Kidney glomerular epithelial cell (primary cell): ENCODE data around the gene CDH23.

Experiments used
- DNase-seq: peaks from one replicate; lab custom pipeline; 2025; lab: John Stamatoyannopoulos, UW

CDH23 gene

DNA sequence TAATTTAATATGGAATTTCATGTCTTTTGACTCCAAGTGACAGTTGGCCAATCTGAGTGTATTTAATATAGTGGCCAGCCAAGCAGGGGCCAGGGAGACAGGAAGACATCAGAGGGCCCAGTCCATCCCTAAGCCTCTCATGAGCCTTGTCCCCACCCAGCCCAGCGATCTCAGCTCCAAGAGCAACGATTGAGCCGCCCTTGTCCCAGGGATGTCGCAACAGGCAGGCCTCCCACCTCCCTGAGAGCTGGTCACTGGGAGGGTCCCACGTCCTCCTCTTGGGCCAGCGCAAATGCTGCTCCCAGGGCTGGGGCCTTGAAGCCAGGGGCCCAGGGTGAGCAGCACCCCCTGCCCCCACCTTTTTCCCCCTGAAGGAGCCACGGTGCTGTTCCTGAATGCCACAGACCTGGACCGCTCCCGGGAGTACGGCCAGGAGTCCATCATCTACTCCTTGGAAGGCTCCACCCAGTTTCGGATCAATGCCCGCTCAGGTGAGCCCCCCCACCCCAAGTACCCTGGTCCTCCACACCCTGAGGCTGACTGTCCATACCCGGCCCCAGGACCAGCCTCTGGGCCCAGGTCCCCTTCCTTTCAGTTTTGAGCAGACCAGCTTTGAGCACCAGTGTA, 293.5 kb downstream of the CDH23 start:
- no peak for DNase-seq

DNA sequence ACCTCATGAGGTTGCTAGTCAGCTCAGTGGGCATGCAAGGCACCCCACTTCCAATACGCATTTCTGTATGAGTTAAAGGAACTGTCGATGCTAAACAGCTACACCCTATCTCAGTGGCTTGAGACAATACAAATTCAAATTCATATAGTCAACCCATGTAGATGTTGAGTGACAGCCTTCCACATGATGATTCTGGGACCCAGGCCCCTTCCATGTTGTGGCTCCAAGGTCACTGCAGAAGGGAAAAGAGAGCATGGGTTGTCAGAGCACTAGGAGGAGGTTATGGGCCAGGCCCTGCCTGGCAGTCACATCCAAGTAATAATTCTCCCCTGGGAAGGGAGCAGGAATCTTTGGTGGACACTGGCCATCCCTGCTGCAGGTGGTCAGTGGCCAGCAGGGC, 294.7 kb downstream of the CDH23 start:
- DNase-seq = no peak

DNA sequence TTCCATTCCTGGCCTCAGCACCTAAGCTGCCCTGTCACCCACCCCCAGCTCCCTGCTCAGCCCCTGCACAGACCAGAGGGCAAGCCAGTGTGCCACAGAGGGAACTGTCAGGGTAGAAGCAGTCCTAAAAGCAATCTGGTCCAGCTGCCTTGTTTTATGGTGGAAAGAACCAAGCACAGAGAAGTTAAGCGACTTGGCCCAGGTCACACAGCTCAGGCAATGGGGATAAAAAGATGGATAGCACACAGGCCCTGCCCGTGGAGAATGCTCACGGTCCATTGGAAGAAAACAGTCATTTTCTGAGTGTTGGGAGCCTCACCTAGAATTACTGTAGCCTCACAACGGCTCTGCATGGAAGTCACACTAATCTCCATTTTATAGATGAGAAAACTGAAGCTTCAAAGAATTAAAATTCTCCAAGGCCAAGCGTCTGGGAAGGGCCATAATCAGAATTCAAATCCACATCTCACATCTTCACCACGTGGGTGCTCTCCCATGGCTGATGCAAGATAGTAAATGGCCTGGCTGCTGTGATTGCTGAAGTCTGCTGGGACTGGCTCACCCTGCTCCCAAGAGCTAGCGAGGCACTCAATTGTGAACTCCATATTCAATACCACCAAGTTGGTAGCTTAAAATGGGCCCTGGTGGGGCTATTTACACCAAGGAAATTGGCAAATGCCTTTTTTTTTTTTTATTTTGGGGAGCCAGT, 296.0 kb downstream of the CDH23 start:
- DNase-seq = no peak

DNA sequence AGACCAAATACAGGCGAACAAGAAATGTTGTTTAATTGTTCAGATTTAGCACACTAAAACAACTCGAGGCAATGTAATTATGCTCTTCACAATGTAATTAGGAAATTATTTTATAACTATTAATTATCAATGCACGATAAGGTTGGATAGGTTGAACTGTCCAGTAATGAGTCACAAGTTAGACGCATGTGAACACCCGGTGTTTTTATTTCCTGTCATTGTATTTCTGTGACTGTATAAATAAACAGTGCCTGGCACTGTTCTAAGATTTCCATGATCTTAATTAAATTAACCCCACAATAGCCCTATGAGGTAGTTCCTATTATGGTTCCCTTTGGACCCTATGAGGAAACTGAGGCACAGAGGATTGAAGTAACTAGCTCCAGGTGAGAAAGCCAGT, 296.7 kb downstream of the CDH23 start:
- DNase-seq = peak; percentile 2

DNA sequence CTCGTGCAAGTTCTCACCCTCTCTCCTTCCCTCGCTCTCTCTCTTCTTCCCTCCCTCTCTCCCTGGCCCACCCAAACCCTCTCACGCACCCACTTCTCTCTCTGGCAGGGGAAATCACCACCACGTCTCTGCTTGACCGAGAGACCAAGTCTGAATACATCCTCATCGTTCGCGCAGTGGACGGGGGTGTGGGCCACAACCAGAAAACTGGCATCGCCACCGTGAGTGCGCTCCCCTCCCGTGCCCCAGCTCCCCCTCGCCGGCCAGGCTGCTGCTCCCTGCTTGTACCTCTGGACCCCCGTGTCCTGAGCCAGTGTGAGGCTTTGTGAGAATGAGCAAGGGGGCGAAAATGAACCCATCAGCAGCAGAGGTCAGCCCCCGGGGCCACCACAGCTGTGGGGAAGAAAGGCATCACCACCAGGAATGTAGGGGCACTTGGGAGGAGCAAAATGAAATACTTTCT, 297.4 kb downstream of the CDH23 start:
- no peak for DNase-seq

DNA sequence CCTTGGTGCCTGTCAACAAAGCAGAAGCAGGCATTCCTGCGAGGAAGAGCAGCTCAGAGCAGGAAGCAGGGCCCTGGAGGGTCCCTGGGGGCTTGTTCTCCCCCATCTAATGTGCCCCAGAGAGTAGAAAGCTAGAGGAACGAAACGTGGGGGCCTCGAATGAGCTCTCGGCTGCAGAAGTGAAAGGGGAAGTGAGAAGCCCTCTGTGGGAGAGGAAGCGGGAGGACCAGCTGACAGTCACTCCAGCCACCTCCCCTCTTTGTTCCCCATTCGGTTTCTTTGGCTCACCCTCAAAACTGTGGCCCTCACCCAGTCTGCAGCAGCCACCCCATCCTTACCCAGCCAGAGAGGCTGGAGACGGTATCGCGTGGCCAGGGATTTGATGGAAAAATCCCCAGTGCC, 297.8 kb downstream of the CDH23 start:
- DNase-seq = no peak

DNA sequence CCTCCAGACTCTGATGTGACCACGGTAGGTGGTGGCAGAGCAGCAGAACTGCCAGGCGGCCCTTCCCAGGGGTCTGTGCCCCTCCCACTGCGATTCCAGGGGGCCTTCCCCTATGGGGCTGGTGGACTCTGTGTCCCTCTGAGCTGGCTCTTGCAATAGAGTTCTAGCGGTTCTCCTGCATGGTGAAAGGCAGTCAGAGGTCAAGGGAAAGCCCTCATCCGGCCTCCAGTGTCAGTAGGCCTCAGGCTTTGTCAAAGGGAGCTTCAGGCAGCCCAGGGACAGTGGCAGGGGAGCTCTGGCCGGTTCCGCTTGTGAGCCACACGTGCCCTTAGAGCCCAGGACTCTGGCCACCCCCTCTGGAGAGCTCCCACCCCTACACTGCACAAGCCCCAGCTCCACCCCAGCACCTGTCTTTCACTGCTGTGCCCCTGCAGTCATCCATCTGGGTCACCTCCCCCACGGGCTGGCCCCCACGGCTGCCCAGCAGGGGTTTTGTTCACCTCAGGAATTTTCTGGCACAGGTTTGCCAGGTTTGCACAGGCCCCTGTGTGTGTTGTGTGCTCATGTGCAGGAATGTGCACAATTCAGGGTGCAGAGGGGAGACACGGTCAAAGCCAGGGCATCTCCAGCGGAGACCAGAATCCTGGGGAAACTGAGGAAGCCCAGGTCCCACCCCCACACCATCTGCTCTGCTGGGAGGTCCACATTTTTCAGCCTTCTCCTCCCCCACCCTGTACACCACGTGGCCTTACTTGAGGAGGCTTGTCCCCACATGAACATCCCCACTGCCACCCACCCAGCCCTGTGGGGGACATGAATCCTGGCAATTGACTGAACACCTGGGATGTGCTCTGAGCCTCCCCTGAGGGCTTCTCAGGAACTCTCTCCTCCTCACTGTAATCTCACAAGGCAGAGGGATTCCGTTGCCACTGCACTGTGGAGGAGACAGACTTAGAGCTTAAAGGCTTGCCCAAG, 299.1 kb downstream of the CDH23 start:
- no peak for DNase-seq

DNA sequence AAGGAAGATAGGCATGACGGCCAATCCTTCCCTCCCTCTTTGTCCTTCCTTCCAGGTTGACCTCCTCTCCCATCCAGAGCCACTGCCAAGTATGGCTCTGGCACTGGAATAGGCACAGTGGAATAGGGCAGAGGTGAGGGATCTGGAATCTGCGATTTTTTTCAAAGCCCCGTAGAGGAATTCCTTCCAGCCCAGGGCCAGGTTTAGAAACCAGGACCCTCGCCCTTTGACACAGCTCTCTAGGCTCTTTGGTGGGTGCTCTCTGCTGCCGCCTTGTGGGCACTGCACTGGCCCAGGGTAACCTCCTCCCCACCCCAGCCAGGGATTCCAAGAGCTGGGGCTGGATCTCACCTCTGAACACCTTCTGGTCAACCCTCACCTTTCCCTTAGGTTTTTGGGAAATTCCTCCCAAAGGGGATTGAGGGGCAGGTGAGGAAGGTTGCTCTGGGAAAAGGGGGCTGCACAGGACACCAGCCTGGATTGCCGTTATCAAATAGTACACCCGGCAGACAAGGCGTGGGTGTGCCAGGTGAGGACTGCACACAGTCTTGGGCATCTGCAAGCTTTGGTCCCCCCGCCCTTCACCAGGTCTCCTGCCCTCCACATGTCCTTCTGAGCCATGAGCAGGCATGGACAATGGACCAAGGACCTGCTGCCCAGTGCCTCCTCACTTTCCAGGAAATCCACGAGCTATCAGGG, 300.1 kb downstream of the CDH23 start:
- DNase-seq = no peak

DNA sequence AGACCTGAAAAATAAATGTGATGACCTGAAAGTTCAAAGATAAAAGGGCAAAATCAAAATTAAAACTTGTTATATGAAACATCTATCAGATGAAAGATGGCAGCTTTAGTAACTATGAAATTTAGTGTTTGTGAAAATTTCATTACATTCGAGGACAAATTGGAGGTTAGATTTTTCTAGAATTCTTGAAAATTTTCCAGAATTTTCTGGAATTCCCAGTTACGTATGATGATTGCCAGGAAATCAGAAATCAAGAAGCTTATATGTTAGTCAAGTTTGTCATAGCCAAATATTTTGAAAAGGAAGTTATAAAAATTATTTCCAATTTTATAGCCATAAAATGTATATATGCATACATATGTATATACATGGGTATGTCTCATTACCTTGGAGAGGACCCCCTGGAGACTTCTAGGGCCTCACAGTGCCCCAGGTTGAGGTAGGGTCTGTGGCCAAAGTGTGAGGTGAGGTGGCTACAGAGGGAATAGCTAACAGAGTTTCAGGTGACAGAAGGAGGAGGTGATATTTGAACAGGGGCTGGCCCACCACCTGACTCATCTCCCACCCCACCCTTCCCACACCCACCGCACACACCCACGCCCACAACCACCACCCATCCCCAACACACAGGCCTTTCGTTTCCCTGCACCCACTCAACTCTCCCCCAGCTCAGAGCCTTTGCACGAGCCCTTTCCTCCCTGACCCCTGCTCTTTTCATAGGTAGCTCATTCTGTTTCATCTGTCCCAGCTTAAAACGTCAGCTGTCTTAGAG, 301.4 kb downstream of the CDH23 start:
- no peak for DNase-seq

DNA sequence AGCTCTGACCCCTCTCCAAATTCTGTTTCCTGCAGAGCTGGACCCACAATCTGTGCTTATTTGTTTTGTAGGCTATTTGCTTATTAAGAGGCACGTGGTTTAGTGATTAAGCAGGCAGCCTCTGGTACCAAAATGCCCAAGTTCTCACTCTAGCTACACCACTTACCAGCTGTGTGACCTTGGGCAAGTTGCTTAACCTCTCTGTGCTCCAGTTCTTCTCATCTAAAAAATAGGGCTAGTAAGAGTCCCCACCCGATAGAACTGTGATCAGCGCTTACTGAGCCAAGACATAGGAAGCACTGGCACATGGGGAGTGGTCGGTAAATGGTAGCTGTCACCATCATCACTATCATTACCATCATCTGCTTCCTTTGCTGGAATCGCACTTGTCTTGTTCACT, 302.0 kb downstream of the CDH23 start:
- DNase-seq = no peak

DNA sequence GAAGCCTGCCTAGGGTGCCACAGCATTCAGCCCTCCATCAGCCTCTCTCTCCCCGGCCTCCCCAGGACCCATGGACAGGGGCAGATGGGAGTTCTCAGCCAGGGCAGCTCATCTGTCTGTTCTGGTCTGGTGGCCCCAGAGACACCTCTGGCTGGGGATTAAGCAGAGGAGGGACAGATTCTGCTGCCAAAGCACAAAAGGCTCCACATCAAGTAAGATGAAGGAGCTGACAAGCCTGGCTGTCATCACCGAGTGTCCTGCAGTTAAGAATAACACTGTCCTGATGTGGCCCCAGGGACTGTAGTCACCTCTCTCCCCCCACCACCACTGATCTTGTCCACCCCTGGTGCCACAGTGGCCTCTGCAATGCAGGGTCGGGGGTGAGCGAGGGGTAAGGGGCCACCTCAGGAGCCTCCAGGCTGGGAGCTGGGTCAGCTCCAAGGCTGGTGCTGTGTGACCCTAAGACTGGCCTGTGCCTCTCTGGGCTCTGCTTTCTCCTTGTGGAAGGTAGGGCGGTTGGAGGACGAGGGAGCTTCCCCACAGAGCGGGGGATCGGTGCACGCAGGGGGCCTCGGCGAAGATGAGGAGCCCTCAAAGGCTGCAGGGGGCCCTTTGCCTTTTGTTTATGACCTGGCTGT, 304.1 kb downstream of the CDH23 start:
- DNase-seq = no peak

DNA sequence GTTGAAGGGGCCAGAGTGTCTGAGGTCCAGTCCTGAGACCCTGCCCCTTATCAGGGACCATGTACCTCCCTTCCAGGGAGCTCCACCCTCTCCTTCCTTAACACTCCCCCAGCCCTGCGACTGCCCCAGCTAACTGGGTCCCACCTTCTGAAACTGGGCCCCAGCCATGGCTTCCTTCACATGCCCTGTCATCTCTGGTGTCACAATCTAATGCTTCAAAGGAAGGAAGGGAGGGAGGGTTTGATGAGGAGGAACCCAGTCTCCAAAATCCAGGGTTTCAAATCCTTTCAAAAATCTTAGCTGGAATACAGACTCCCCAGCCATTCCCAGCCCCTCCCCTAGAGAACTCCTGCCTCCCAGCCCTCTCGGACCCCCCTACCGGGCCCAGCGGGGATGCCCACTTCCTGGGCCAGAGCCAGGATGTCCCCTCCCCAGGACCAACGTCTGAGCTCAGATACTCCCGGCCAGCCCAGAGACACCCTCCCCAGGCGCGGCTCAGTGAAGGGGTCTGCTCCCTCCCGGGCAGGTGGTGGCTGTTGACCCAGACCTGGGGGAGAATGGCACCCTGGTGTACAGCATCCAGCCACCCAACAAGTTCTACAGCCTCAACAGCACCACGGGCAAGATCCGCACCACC, 304.9 kb downstream of the CDH23 start:
- DNase-seq = no peak

DNA sequence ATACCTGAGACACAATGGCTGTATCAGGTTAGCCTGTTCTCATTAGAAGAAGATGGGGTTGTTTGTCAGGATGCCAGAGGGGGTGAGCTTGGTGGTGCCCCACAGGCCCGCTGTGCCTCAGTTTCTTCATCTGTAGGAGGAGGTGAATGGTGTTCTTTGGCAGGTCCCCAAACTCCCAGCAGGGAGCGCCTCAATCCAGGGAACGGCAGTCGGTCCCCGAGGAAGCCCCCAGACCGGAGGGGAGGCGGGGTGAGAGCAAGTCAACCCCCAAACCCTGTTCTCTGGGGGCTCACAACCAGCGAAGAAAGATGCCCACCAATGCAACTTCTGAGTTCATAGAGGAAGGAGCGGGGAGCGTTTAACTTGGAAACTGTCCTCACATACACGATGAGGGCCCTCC, 306.9 kb downstream of the CDH23 start:
- DNase-seq = no peak

DNA sequence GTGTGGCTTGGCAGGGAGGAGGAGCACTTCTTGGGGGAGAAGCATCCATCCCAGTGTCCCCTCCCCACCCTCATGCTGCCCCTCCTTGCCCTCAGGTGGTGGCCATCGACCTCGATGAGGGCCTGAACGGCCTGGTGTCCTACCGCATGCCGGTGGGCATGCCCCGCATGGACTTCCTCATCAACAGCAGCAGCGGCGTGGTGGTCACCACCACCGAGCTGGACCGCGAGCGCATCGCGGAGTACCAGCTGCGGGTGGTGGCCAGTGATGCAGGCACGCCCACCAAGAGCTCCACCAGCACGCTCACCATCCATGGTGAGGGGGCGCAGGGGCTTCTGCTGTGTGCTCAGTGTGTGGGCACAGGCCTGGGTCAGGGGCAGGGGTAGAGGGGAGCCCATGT, 308.1 kb downstream of the CDH23 start:
- DNase-seq = no peak

DNA sequence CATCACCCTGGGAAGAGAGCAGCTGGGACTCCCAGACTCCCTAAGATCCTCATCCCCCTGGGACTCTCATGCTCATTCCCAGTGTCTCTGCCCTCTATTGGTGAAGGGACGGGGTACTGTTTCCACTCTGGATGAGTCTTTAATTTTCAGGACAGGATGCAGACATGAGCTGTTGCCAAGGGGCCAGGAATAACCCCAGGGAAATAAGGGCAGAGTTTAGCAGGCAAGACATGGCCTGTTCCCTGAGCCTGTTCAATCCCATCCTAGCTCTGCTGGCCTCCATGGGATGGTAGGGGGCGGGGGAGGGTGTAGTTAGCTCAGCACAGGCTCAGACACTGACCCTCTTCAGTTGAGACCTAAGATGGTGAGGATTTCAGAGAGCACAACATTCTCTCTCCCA, 308.9 kb downstream of the CDH23 start:
- DNase-seq = no peak

DNA sequence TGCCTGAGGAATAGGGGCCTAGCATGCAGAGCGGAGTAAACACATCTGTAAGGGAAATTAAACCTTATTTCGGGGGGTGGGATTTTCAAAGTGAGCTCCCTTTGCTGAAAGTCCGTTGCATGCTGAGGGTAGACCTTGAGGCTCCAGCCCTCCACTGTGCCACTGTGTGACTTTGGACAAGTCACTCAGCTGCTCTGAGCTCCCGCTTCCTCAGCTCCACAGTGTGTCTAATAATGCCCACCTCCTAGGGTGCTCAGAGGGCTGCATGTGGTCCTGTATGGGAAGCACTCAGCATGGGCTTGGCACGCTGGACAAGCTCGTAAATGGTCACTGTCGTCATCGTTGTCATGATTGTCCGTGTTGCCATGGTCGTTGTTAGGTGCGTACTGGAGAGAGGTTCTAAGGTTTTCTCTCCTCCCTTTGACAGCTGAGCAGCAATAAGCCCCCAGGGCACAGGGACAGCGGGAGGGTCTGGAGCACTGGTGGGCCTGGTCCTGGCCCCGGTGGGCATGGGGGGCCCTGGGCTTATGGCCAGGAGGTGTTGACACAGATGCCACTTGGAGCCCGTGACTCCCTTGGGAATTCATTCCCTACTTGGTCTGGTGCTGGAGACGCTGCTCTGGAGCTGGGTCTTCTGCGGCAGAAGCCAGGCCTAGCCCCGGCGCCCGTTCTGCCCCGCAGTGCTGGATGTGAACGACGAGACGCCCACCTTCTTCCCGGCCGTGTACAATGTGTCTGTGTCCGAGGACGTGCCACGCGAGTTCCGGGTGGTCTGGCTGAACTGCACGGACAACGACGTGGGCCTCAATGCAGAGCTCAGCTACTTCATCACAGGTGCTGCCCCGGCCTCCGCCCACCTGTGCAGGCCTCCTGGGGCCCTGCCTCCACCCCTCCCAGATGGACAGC, 309.7 kb downstream of the CDH23 start:
- DNase-seq = no peak

DNA sequence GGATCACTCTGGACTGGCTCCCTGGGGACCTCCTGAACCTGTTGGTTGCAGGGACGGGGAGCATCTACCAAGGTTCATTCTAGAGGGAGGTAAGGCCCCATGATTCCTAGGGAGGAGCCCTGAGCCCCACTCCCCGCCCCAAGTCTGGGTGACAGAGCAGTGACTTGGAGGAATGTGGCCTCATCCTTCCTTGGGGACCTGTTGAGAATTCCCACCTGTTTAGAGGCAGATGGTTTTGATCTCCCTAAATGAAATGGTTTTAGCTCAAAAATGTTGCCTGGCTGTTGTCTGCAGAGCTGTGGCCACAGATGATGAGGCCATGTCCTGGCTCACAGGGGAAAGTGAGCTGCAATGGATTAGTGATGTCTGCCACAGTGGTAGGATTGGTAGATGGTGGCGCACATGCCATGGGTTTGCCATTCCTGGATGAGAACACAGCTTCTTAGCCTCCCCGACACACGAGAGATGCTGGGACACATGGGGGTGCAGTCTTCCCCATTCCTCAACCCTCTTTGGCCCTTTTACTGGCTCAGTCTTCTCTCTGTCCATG, 310.6 kb downstream of the CDH23 start:
- no peak for DNase-seq

DNA sequence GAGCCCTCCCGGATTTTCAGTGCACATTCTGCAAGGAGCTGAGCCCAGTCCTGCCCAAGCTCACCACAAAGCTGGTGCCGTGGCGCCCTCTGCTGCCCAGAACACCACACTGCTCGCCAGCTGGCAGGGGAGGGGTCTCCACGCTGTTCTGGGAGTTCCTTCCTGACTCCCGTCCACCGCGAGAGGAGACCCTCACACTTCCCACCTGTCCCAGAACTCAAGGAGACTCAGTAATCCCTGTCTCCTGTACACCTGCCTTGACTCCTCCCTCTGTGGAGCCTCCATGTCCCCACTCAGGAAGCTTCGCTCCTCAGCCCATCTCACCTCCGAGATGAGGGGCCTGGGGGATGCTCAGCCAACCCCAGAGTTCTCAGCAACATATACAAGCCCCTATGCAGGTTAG, 311.6 kb downstream of the CDH23 start:
- no peak for DNase-seq
